HepG2 (cell line): ENCODE results near the gene OSBP.

ENCODE experiments used
- ARNTL ChIP-seq: sonication (generic); formaldehyde crosslinking; IDR thresholded peaks from 2 replicates; pipeline ENCODE4 v1.4.0; 2020; ENCODE audit warnings: mild to moderate bottlenecking, missing genetic modification reagents
- CTCF ChIP-seq: sonication (generic); formaldehyde crosslinking; IDR thresholded peaks from 2 replicates; pipeline ENCODE4 v1.5.0; 2020; ENCODE audit warnings: mild to moderate bottlenecking, missing genetic modification reagents, moderate library complexity
- HNRNPK ChIP-seq: fragments of 200-400 bp; formaldehyde crosslinking; IDR thresholded peaks from 2 replicates; pipeline ENCODE4 v1.6.1; 2018; ENCODE audit warnings: low read length, low read depth, moderate library complexity, mild to moderate bottlenecking; ENCODE audit not compliant: poor library complexity, severe bottlenecking
- MLX ChIP-seq: IDR thresholded peaks from 2 replicates; pipeline ENCODE4 v1.6.1; 2016
- THAP11 ChIP-seq: IDR thresholded peaks from 2 replicates; pipeline ENCODE4 v1.6.1; 2016; ENCODE audit warnings: missing biosample characterization, missing genetic modification reagents
- UBTF ChIP-seq: sonication (generic); formaldehyde crosslinking; IDR thresholded peaks from 2 replicates; pipeline ENCODE4 v1.4.0; 2020; ENCODE audit warnings: mild to moderate bottlenecking, missing genetic modification reagents
- YY1 ChIP-seq: IDR thresholded peaks from 2 replicates; pipeline ENCODE4 v1.6.1; 2011; ENCODE audit warnings: low read length, low read depth, moderate library complexity, mild to moderate bottlenecking; ENCODE audit not compliant: insufficient read depth, insufficient replicate concordance
- ZNF235 ChIP-seq: sonication (generic); formaldehyde crosslinking; IDR thresholded peaks from 2 replicates; pipeline ENCODE4 v1.8.1; 2023; ENCODE audit warnings: mild to moderate bottlenecking, missing genetic modification reagents, borderline replicate concordance
- ZNF274 ChIP-seq: sonication (generic); formaldehyde crosslinking; IDR thresholded peaks from 2 replicates; pipeline ENCODE4 v1.5.1; 2020; ENCODE audit warnings: mild to moderate bottlenecking, missing genetic modification reagents
- ZNF678 ChIP-seq: sonication (generic); formaldehyde crosslinking; IDR thresholded peaks from 2 replicates; pipeline ENCODE4 v1.4.0; 2020; ENCODE audit warnings: mild to moderate bottlenecking, missing genetic modification reagents

- TF ChIP-seq ARNTL (CRISPR knock-in tag) (no peak), ZNF235 (CRISPR knock-in tag) (no peak), THAP11 (CRISPR knock-in tag) (no peak), ZNF274 (CRISPR knock-in tag) (no peak), CTCF (CRISPR knock-in tag) (no peak), HNRNPK (no peak), YY1 (no peak), ZNF678 (CRISPR knock-in tag) (no peak), UBTF (CRISPR knock-in tag) (no peak), MLX (CRISPR knock-in tag) (no peak)
Measured at GRCh38 chr11:59610289-59610688, 5.3 kb downstream of the OSBP start.
